Measurements from ENCODE around the gene RASA3. TPM values are rescaled to one million over a fixed set of nuclear protein-coding genes. Genes with fewer than 3 reads are reported as not detected.

RASA3 gene
- total RNA-seq, 3 donors from 2014 or later, result 7.9 to 19.0 (median 8.4) TPM

DNA sequence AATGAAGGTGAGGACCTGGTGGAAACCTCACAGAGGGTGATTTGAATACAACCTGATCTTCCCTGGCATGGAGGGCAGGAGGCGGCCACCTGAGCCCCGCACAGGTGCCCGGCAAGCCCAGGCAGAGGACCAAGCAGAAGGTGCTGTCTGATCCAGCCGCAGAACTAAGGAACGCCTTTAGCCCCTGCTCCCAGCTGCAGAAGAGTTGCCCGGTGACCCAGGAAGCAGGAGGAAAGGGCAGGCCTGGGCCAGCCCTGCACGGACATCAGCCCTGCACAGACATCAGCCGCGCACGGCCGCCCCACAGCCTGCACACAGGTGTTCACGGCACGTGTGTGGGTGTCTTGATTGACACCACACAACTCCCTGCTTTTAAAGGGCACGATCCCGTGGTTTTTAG is 43.1 kb downstream of the RASA3 start:
- no peak for ATAC-seq
- DNase-seq, result peak in 2 of 3 donors; percentile 11 to 34
- H3K4me3 ChIP-seq, result no peak overlapping the region

DNA sequence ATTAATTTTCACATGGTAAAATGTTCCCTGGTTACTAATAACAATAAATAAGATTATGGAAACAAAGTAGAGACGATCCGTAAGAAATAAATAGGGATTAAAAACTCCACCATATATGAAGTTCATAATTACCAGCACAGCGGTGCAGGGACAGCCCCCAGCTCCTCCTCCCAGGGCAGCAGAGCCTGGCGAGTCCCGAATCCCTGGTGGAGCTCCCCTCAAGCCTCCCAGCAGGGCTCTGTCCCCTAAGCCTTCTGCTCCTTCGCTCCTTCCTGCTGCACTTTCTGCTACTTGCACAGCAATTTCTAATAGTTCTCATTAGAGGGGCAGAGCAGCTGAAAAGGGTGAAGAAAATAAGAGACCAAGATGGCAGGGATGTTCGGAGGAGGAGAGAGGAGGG is 43.6 kb downstream of the RASA3 start:
- intact Hi-C loops (cut with DNase I, micrococcal nuclease), result no loop called here
- Histone ChIP-seq H3K9me3 (peaks cover 12% of the 10 kb centered on the region), H3K4me1 (ENCODE audit: low read depth) (peaks cover 4% of the 10 kb centered on the region), H3K36me3 (ENCODE audit: low read depth) (no peaks in the 10 kb centered on the region), H3K4me3 (no peak overlapping the region)
- no peak for ATAC-seq
- DNase-seq, result peak in 1 of 3 donors; percentile 38
- no peak for TF ChIP-seq CTCF (IDR thresholded peaks at IDR 0.05)

More for the DNA sequence above, 43.1 kb downstream of the RASA3 start:
- TF ChIP-seq CTCF (IDR thresholded peaks at IDR 0.05), result no peak
- no peaks in the 10 kb centered on the region for H3K36me3 ChIP-seq (ENCODE audit: low read depth)
- peaks cover 12% of the 10 kb centered on the region for H3K9me3 ChIP-seq
- intact Hi-C loops (cut with DNase I, micrococcal nuclease), result no loop called here
- peaks cover 4% of the 10 kb centered on the region for H3K4me1 ChIP-seq (ENCODE audit: low read depth)

DNA sequence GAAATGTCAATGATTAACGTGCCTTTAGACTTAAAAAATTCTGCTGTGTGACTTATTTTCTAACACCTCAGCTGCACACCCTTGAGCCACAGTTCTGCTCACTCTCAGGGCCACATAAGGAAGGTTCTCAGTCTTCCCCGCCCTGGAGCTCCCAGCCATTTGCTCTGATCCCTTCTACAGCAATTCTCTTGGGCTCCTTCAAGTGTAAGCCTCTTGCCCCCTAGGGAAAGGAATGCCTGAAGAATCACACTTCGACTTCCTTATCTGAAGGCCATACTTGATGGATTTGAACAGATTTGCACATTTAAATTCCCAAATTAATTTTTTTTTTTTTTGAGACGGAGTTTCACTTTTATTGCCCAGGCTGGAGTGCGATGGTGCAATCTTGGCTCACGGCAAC is 44.2 kb downstream of the RASA3 start:
- peaks cover 12% of the 10 kb centered on the region for H3K9me3 ChIP-seq
- H3K36me3 ChIP-seq (ENCODE audit: low read depth), result no peaks in the 10 kb centered on the region
- DNase-seq (no peak), ATAC-seq (no peak)
- TF ChIP-seq CTCF (IDR thresholded peaks at IDR 0.05), result no peak
- peaks cover 4% of the 10 kb centered on the region for H3K4me1 ChIP-seq (ENCODE audit: low read depth)
- no peak overlapping the region for H3K4me3 ChIP-seq
- intact Hi-C loops (cut with DNase I, micrococcal nuclease), result no loop called here

DNA sequence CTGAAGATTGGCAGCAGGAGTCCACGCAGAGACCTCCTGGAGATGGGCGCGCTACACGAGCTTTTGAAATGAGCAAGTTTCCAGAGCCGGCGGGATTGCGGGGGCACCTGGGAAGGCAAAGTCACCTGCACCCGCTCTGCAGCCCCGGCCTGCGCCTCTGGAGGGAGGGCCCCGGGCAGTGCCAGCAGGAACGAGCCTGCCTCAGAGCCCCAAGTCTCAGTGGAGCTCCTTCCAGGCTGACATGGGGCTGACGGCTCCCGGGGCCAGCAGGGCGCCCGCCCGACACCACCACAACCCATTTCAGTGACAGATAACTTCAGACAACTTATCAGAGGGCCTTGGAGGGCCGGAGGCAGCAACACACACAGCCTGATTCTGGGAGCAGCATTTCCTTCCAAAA is 45.0 kb downstream of the RASA3 start:
- peak in 1 of 3 donors; percentile 0 for DNase-seq

DNA sequence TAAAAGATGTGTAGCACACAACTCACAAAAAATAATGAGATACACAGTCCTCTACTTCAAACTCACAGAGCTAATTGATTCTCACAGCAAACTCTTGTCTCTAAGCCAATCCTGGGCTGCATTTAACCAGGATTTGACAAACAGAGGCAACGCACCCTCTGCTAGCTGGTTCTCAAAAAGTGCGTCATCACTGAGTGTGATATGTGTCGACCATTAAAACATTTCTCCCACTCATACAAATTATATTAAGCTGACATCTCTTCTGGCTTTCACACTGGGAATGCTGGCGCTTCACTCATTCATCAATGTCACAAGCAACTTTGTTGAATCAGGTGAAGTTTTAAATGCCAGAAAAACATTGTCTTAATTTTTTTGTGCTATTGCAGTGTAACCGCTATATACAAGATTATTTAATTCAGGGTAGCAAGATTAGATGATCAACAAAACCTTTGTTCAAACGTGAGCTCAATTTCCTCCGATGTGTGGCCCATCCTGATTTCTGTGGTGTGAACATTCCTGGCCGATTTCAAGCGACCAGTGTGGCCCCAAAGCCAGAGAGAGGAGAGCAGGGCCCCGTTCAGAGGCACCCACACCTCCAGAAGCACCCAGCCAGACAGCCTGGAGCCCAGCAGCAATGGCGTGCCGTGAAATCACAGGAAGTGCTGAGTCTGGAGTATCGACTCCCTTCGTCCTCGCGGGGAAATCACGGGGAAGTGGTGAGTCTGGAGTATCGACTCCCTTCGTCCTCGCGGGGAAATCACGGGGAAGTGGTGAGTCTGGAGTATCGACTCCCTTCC is 49.4 kb downstream of the RASA3 start:
- H3K4me3 ChIP-seq, result no peak overlapping the region
- peaks cover 15% of the 10 kb centered on the region for H3K4me1 ChIP-seq (ENCODE audit: low read depth)
- no peak for TF ChIP-seq CTCF (IDR thresholded peaks at IDR 0.05)
- no peaks in the 10 kb centered on the region for H3K9me3 ChIP-seq
- ATAC-seq (no peak), DNase-seq (no peak)
- H3K36me3 ChIP-seq (ENCODE audit: low read depth), result no peaks in the 10 kb centered on the region
- intact Hi-C loops (cut with DNase I, micrococcal nuclease), result no loop called here

More for the DNA sequence above, 45.0 kb downstream of the RASA3 start:
- intact Hi-C loops (cut with DNase I, micrococcal nuclease), result no loop called here
- no peaks in the 10 kb centered on the region for H3K36me3 ChIP-seq (ENCODE audit: low read depth)
- no peak for TF ChIP-seq CTCF (IDR thresholded peaks at IDR 0.05)
- ATAC-seq, result no peak
- H3K9me3 ChIP-seq, result peaks cover 12% of the 10 kb centered on the region
- H3K4me3 ChIP-seq, result no peak overlapping the region
- peaks cover 4% of the 10 kb centered on the region for H3K4me1 ChIP-seq (ENCODE audit: low read depth)

Measured in mucosa of descending colon (tissue), 3 donors.